ENCODE results near the gene BAZ2A.

- TF ChIP-seq, protein P1, sequence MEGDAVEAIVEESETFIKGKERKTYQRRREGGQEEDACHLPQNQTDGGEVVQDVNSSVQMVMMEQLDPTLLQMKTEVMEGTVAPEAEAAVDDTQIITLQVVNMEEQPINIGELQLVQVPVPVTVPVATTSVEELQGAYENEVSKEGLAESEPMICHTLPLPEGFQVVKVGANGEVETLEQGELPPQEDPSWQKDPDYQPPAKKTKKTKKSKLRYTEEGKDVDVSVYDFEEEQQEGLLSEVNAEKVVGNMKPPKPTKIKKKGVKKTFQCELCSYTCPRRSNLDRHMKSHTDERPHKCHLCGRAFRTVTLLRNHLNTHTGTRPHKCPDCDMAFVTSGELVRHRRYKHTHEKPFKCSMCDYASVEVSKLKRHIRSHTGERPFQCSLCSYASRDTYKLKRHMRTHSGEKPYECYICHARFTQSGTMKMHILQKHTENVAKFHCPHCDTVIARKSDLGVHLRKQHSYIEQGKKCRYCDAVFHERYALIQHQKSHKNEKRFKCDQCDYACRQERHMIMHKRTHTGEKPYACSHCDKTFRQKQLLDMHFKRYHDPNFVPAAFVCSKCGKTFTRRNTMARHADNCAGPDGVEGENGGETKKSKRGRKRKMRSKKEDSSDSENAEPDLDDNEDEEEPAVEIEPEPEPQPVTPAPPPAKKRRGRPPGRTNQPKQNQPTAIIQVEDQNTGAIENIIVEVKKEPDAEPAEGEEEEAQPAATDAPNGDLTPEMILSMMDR (IDR thresholded peaks at IDR 0.05), result no peak
- no peak for TF ChIP-seq EP300 (IDR thresholded peaks at IDR 0.05)
Observed at GRCh38 chr12:56657416-56658379, 27.6 kb upstream of the BAZ2A start.
